ENCODE measurements around the gene STK10. TPM values are rescaled to one million over a fixed set of nuclear protein-coding genes. Genes with fewer than 3 reads are reported as not detected.
"Not testable (repeated sequence)": the region's sequence is repeated elsewhere in the genome, so short reads cannot be mapped to it uniquely, and the experiment has no call there.

STK10 gene
- polyA plus RNA-seq, 3 donors = 12.7 to 22.4 (median 15.7) TPM

DNA sequence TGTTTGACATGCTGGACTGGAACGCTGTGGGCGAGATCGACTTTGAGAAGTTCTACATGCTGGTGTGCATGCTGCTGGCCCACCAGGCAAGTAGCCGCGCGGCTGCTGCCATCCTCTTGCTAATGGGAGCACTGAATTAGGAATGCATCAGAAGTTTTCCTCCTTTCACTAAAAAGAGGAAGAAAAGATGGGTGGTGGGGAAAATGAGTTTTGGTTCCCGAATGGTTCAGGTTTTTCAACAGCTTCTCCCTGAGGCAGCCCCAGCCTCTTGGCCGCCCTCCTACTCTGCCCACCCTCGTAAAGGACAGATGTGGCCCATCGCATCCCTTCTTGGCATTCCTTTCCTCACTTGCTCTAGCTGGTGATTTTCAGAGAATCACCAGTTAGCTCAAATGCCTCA is 11.4 kb upstream of the STK10 start:
- DNase-seq (ENCODE audit: extremely low read depth in 1 of 11, low read depth in 9 of 11, low spot score in 4 of 11) = no peak

DNA sequence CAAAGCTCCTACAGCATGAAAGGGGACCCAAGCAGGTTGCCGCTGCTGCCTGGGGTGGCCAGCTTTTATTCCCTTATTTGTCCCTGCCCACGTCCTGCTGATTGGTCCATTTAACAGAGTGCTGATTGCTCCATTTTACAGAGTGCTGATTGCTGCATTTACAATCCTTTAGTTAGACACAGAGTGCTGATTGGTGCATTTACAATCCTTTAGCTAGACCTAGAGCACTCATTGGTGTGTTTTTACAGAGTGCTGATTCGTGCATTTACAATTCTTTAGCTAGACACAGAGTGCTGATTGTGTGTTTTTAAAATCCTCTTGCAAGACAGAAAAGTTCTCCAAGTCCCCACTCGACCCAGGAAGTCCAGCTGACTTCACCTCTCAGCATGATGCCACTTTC is 9.8 kb upstream of the STK10 start:
- not testable (repeated sequence) for DNase-seq (ENCODE audit: extremely low read depth in 1 of 11, low read depth in 9 of 11, low spot score in 4 of 11)

DNA sequence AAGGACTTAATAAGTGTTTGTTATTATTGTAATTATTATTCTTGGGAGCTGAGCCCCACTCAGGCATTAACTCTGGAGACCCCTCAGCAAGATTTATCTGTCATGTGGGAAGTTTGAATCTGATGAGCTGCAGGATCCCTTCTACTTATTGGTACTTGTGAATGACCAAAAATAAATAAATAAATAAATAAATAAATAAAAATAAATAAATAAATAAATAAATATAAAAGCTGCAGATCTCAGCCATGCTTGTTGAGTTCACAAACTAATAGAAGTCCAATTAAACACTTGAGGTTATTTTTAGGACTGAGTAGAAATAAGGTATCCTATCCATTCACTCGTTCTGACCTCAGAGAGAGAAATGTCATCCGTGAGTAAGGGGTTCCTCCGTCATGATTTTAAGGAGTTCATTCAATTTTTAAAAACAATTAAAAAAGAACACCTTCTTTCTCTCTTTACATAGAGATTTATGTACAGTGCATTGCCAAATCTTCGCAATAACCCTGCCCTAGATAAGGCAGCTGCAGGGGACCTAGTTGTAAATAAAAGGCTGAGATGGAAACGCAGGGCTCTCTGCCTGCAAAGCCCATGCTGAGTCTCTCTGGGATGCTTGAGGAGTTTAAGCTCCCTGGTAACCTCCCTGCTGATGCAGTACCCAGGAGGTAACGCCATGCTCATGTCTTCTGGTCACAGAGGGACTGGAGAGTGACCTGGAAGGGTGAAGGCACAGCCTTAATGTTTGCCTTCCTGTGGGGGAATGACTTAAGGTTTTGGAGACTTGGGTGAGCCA is 7.2 kb upstream of the STK10 start:
- no peak for DNase-seq (ENCODE audit: extremely low read depth in 1 of 11, low read depth in 9 of 11, low spot score in 4 of 11)

DNA sequence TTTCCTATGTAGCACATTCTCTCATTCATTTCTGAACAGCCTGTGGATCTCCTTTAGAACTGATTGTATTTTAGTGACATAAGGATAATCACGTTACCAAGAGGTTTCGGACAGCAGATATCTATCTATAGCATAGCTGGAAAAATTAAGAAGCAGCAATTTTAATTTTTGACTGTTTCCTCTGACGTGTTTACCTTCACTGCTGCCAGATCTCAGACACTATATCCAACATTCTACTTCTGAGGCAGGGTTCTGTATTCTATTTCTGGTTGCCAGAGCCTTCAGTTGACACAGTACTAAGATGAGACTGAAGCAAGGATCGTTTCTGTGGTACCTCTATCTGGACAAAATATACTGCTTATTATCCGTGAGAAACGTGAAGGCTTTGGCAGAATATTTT is 5.8 kb upstream of the STK10 start, which contains the start of gene EFCAB9:
Gene EFCAB9, plus strand, starts transcription at position 301 of the 400 bp plus-strand sequence. Its CDS starts 1 bp downstream, at position 302.
- DNase-seq (ENCODE audit: extremely low read depth in 1 of 11, low read depth in 9 of 11, low spot score in 4 of 11) = no peak

DNA sequence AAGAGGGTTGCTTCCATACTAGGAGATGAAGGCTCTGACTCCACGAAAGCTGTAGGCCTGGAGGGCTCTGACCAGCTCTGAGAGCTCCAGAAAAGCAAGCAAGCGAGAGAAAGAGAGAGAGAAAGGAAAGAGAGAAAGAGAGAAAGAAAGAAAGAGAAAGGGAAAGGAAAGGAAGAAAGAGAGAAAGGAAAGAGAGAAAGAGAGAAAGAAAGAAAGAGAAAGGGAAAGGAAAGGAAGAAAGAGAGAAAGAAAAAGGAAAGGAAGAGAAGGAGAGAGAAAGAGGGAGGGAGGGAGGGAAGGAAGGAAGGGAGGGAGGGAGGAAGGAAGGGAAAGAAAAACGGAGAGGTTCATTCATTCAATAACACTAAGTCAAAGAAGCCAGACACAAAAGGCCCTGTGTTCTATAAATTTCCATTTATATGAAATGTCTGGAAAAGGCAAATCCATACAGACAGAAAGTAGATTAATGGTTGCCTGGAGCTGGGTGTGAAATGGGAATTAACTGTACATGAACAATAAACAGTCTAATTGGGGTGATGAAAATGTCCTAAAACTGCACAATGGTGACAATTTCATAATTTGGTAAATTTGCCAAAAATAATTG is 1.8 kb upstream of the STK10 start:
- no peak for DNase-seq (ENCODE audit: extremely low read depth in 1 of 11, low read depth in 9 of 11, low spot score in 4 of 11)

DNA sequence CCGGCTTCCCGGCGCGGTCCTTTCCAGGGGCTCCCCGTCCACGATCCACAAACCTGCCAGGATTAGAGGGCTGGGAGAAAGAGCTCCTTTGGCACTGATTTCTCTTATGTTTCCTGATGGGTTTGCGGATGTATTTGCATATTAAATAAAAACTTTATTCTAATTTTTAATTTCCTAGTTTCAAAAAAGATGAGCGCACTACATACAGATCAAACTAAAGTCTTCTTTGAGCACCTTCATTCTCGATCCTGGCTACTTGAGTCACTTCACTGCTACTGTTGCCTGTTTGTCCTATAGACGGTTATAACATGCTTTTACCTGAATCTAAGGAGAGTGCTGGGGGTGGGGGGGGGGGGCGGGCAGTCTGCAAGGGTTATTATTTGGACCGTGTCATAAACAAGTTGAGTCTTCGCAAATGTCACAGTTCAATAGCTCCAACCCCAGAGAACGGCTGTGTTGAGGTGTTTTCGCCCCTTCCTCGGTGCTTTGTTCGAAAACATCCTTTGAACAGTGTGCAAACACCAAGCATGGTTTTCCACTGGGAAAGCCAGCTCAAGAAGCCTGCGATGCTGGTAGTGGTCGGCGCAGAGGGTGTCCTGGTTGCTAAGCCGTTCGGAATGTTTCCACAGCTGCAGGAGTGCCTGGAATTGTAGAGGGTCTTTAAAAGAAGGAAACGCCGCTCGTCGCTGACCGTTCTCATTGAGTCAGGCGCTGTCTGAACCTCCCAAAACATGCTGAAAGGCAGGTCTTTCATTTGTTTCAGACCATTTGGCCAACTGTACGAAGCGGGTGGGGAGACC is 1.1 kb upstream of the STK10 start:
- peak in 1 of 11 donors; percentile 16 for DNase-seq (ENCODE audit: extremely low read depth in 1 of 11, low read depth in 9 of 11, low spot score in 4 of 11)

DNA sequence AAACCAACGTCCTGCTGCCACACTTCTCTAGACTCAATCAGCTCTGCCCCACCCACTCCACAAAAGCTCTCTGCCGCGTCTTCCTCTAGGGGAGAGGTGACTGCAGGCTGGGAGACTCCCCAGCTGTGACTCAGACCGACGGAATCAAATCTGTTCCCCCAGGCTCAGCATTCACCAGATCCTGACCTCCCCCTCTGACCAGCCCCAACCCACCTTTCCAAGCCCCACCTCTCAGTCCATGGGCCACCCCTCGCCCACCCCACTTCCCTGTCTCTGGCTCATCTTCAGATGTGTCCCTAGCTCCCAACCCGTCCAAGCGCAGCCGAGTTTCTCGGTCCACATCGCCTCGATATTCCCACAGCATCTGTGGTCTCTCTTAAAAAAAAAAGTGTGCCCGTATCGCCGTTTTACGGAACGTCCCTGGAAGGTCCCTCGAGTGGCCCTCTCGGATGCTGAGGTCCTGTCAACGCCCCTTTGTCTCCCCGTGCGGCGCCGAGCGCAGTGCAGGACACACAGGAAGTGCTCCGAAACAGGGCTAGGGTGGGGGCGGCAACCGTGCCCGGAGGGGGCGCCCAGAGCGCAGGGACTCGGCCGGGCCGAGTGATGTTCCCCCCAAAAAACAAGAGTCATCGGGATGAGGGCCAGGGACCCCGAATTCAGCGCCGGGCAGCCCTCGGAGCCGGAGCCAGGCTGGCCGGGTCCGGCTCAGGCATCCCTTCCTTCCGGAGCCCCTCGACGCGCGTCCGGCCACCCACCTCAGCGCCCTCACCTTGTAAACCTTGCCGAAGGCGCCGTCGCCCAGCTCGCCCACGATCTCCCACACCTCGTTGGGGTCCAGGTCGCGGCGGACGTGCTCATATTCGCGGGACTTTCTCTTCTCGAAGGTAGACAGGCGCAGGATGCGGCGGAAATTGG is 649 bp downstream of the STK10 start:
- peak in 1 of 11 donors; percentile 12 for DNase-seq (ENCODE audit: extremely low read depth in 1 of 11, low read depth in 9 of 11, low spot score in 4 of 11)

DNA sequence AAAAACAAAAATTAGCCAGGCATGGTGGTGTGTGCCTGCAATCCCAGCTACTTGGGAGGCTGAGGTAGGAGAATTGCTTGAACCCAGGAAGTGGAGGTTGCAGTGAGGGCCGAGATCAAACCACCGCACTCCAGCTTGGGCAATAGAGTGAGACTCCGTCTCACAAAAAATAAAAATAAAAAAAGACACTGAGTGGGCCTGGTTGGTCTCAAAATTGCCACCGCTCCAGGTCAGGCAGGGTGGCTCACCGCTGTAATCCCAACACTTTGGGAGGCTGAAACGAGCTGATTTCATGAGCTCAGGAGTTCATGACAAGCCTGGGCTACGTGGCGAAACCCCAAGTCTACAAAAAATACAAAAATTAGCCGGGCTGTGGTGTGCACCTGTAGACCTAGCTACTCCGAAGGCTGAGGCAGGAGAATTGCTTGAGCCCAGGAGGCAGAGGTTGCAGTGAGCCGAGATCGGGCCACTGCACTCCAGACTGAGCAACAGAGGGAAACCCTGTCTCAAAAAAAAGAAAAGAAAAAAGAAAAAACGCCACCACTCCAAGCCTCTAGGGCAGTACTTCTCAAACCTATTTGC is 1.8 kb downstream of the STK10 start:
- no peak for DNase-seq (ENCODE audit: extremely low read depth in 1 of 11, low read depth in 9 of 11, low spot score in 4 of 11)

DNA sequence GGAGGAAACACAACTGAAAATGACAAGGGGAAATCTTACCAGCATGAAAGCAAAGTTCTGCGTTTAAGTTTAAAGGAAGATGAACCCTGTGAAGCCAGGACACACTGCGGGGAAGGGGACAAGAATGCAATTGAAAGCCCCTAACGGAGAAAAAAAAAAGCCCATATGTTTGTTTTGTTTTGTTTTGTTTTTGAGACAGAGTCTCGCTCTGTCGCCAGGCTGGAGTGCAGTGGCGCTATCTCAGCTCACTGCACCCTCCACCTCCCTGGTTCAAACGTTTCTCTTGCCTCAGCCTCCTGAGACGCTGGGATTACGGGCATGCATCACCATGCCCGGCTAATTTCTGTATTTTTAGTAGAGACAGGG is 2.9 kb downstream of the STK10 start:
- DNase-seq (ENCODE audit: extremely low read depth in 1 of 11, low read depth in 9 of 11, low spot score in 4 of 11) = no peak

DNA sequence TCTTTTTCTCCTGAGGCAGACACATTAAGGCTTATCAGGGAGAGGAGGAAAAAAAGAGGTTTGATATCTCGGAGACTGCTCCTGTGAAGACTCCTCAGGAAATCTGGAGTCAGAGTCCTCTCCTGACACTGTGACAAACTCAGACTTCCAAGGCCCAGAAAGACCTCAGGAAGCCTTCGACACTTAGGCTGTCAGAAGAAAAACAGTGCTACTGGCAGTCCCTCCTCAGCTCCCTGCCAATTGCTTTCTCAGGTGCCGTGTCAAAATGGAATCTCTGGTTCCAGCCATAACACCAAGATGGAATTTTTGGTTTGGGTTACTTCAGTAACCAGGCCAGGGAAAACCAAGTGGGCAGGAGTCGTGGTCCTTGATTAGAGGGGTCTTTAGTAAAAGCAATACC is 4.1 kb downstream of the STK10 start:
- DNase-seq (ENCODE audit: extremely low read depth in 1 of 11, low read depth in 9 of 11, low spot score in 4 of 11) = no peak

DNA sequence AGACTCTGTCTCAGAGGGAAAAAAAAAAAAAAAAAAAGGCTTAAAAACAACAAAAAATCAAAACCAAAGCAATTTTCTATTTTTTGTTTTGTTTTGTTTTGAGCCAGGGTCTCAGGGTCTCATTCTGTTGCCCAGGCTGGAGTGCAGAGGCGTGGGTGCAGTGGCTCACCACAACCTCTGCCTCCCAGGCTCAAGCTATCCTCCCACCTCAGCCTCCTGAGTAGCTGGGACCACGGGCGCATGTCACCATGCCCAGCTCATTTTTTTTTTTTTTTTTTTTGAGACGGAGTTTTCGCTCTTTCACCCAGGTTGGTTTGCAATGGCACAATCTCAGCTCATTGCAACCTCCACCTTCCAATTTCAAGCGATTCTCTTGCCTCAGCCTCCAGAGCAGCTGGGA is 5.7 kb downstream of the STK10 start:
- DNase-seq (ENCODE audit: extremely low read depth in 1 of 11, low read depth in 9 of 11, low spot score in 4 of 11) = no peak

DNA sequence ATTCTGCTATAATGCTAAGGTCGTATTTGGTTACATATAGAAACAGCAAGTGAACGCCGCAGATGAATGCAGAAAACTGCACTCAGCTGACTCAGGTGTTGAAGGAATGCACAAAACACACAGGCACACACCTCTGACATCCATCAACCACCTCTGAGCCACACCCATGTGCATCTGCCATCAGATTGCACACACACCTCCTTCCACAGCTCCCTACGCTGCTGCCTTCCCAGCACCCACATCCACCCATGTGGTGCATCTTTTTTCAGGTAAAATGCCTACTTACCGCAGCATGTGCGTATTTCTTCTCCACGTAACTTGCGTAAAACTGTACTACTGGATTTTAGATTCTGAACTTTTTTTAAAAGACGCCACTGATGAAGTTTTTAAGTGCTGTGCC is 7.1 kb downstream of the STK10 start:
- DNase-seq (ENCODE audit: extremely low read depth in 1 of 11, low read depth in 9 of 11, low spot score in 4 of 11) = no peak

DNA sequence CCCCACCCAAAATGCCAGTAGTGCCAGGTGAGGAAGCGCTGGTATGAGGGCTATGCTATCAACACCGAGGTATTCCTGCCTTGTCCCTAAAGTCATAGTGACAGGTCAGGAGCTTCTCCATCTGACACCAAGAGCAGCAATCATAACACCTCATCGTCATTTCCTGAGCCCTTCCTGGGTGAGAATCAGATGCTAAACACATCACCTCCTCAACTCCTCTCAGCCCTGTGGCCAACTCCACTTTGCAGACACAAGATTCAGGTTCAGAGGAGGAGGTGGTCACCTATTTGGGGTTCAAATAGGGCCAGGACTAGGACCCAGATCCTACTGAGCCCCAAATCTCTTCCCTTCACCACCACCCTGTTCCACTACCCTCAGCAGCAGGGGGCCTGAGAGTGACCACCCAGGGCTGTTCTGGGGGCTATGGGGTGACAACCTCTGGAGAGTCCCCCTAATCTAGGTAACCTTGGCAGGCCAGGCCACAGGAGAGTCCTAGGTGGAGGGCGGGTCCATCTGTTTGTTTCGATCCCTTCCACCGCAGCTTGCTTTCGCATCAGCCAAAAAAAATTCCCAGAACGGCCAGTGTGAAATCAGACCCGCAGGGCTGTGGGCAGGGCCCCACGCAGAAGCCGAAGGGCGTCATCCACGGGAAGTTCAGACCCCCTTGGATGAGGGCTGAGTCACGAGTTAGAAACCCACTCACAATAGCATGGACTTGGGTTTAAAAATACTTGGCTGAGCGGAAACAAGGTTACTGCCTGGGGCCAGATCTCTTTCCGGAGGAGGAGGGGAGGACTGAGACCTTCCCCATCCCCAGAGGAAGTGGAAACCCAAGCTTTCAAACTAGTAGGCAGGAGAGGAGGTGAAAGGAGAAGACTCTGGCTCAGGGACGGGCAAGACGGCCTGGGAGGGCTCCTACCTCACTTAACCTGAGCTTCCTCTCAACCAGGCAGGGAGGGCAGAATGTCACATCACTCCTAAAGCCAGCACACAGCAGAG is 8.7 kb downstream of the STK10 start:
- DNase-seq (ENCODE audit: extremely low read depth in 1 of 11, low read depth in 9 of 11, low spot score in 4 of 11) = peak in 4 of 11 donors; percentile 29 to 63 (median 51)

DNA sequence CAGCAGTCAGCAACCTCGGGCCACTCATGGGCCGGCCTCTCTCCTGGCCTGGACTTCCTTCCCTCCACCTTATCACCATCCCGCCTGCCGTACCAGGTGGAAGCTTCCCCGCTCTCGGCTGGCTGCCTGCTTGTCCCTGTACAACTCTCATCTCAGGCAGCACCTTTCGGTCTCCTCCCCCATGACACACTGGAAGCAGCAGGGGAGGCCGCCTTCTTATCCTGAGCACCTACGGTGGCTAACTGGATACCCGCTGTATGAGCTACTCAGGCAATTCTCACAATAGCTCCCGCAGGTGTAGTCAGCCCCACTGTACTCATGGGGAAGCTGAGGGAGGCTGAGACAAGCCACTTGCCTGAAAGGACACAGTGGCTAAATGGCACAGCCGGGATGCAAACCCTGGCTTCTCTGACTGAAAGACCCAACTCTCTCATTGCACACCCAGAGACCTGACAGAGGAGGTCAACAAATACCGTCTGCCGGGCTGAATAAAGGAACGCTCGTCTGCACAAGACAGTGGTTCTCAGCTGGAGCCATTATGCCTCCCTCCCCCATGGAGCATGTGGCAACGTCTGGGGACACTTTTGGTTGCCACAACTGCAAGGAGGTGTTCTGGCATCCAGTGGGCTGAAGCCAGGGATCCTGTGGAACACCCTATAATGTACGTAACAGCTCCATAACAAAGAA is 9.6 kb downstream of the STK10 start:
- DNase-seq (ENCODE audit: extremely low read depth in 1 of 11, low read depth in 9 of 11, low spot score in 4 of 11) = no peak

DNA sequence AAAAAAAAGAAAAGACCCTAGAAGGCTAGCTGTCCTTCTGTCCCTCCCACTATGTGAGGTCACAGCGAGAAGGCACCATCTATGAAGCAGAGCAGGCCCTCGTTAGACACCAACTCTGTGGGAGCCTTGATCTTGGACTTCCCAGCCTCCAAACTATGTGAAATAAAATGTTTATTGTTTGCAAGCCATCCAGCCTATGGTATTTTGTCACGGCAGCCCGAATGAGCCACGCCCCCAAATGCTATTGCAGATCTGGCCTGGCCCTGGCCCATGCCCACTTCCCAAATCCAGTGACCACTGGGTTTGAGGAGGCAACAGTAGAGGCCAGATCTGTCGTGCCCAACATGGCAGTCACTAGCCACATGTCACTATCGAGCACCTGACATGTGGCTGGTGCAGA is 10.8 kb downstream of the STK10 start:
- DNase-seq (ENCODE audit: extremely low read depth in 1 of 11, low read depth in 9 of 11, low spot score in 4 of 11) = no peak

DNA sequence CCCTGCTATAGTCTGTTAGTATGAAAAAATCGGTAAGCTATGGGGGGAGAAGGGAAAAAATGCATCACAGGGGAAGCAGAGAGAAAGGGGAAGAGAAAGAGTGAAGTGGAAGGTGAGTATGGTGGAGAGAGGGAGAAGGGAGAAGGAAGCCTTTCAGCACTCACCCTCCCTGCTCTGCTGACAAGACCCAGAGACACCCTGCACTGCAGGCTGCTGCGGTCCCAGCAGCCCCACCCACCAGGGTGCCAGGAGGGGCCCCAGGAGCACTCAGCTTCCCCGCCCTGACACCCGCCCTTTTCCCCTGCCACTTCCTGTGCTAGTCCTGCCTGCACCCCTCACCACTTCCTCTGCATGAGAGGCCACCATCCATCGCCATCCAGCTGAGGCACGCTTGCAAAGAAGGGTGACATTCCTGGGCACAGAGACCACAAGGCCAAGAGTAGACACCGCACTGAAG is 12.7 kb downstream of the STK10 start:
- no peak for DNase-seq (ENCODE audit: extremely low read depth in 1 of 11, low read depth in 9 of 11, low spot score in 4 of 11)
